GM23338 (cell line): ENCODE results near the gene NFIC. TPM values are rescaled to one million over a fixed set of nuclear protein-coding genes. Genes with fewer than 3 reads are reported as not detected.

Source experiments
- ATAC-seq: fragments of 200-7000 bp; cut with Tn5 transposase; 3 replicates; pipeline ENCODE4 v1.9.1; 2020
- DNase-seq: peaks from one replicate; pipeline ENCODE4 v3.0.0-alpha.2; 2015; ENCODE audit warnings: low spot score
- H2AFZ ChIP-seq: fragments of 200-600 bp; sonication (generic); 2 replicates; pipeline ENCODE4 v1.8.0; 2016; ENCODE audit warnings: antibody characterized with exemption, mild to moderate bottlenecking, moderate library complexity
- H3F3A ChIP-seq: fragments of 200-600 bp; sonication (generic); replicated peaks from 2 replicates; pipeline ENCODE4 v1.8.0; 2017; ENCODE audit warnings: antibody characterized with exemption, mixed run types, low read depth
- H3K27ac ChIP-seq: fragments of 200-600 bp; sonication (generic); 2 replicates; pipeline ENCODE4 v1.6.1; 2016; ENCODE audit warnings: low read depth
- H3K27me3 ChIP-seq: fragments of 200-600 bp; sonication (generic); 2 replicates; pipeline ENCODE4 v1.8.0; 2016; ENCODE audit warnings: mild to moderate bottlenecking, mixed run types, moderate library complexity; ENCODE audit not compliant: insufficient read depth
- H3K36me3 ChIP-seq: fragments of 200-600 bp; sonication (generic); 2 replicates; pipeline ENCODE4 v1.8.0; 2016; ENCODE audit warnings: mild to moderate bottlenecking; ENCODE audit not compliant: insufficient read depth
- H3K4me1 ChIP-seq: fragments of 200-600 bp; sonication (generic); 2 replicates; pipeline ENCODE4 v1.8.0; 2016; ENCODE audit warnings: mild to moderate bottlenecking, moderate library complexity; ENCODE audit not compliant: insufficient read depth
- H3K4me2 ChIP-seq: fragments of 200-600 bp; sonication (generic); 2 replicates; pipeline ENCODE4 v1.7.1; 2017; ENCODE audit warnings: mixed run types
- H3K4me3 ChIP-seq: fragments of 200-600 bp; sonication (generic); 2 replicates; pipeline ENCODE4 v1.6.1; 2016; ENCODE audit warnings: mixed run types
- H3K79me2 ChIP-seq: fragments of 200-600 bp; sonication (generic); replicated peaks from 2 replicates; pipeline ENCODE4 v1.8.0; 2017; ENCODE audit warnings: mild to moderate bottlenecking; ENCODE audit not compliant: insufficient read depth
- H3K9me2 ChIP-seq: fragments of 200-600 bp; sonication (generic); 2 replicates; pipeline ENCODE4 v1.8.0; 2017; ENCODE audit not compliant: insufficient read depth
- H4K20me1 ChIP-seq: fragments of 200-600 bp; sonication (generic); replicated peaks from 2 replicates; pipeline ENCODE4 v1.8.0; 2017; ENCODE audit warnings: mild to moderate bottlenecking; ENCODE audit not compliant: insufficient read depth
- H3K27ac Mint-ChIP-seq: 2 replicates; pipeline ENCODE4 v1.8.0; 2020; ENCODE audit warnings: inconsistent platforms, mild to moderate bottlenecking, moderate library complexity, mixed read lengths
- H3K27me3 Mint-ChIP-seq: 3 replicates; pipeline ENCODE4 v1.8.0; 2022; ENCODE audit warnings: low read depth, mild to moderate bottlenecking, moderate library complexity, mixed read lengths, inconsistent platforms; ENCODE audit not compliant: insufficient read depth, poor library complexity
- H3K36me3 Mint-ChIP-seq: 3 replicates; pipeline ENCODE4 v1.8.0; 2021; ENCODE audit warnings: low read depth, mild to moderate bottlenecking, inconsistent platforms, moderate library complexity, mixed read lengths
- H3K4me1 Mint-ChIP-seq: 3 replicates; pipeline ENCODE4 v1.8.0; 2020; ENCODE audit warnings: mild to moderate bottlenecking, inconsistent platforms, mixed read lengths
- H3K4me3 Mint-ChIP-seq: 3 replicates; pipeline ENCODE4 v1.8.0; 2021; ENCODE audit warnings: moderate library complexity, mild to moderate bottlenecking, inconsistent platforms, mixed read lengths
- H3K9me3 Mint-ChIP-seq: 3 replicates; pipeline ENCODE4 v1.8.0; 2020; ENCODE audit warnings: moderate library complexity, mild to moderate bottlenecking, inconsistent platforms, mixed read lengths
- CTCF ChIP-seq, 2 experiments: fragments of 200-600 bp in 1 of 2; sonication (generic) in 1 of 2; conservative IDR thresholded peaks; 2 replicates each; pipeline versions ENCODE4 v1.5.1 to v1.6.1; 2016 to 2017; ENCODE audit warnings: antibody characterized with exemption in 2 of 2, low read depth in 2 of 2, mild to moderate bottlenecking in 2 of 2, moderate library complexity in 1 of 2
- JUNB ChIP-seq: IDR thresholded peaks from one replicate; pipeline ENCODE4 v1.6.1; 2016; ENCODE audit warnings: antibody characterized with exemption; ENCODE audit not compliant: unreplicated experiment
- STAT1 ChIP-seq: IDR thresholded peaks from one replicate; pipeline ENCODE4 v1.6.1; 2016; ENCODE audit warnings: antibody characterized with exemption; ENCODE audit not compliant: unreplicated experiment
- ZNF331 ChIP-seq: fragments of 250-450 bp; sonication (Bioruptor Pico); IDR thresholded peaks from 2 replicates; pipeline ENCODE4 v1.5.0; 2020; ENCODE audit warnings: low read depth, mild to moderate bottlenecking, moderate library complexity
- ZNF462 ChIP-seq: fragments of 250-450 bp; sonication (Bioruptor Pico); IDR thresholded peaks from 2 replicates; pipeline ENCODE4 v1.5.0; 2020; ENCODE audit warnings: mild to moderate bottlenecking, moderate library complexity
- polyA plus RNA-seq: library from polyadenylated mRNA; unstranded; fragments of >200 nt; fragmentation: Nextera tagmentation; extraction: Ambion mirVana; gene quantifications from 2 replicates; pipeline ENCODE4 v1.2.1, GENCODE V29; 2016
- total RNA-seq: library from RNA; depleted of rRNA; stranded (reverse); fragments of >200 nt; shearing (Covaris generic); gene quantifications from 2 replicates; pipeline ENCODE4 v1.2.3, GENCODE V29; 2014

The NFIC gene
- total and polyA plus RNA-seq, 2 experiments from 2014 or later = 1.3 to 5.3 TPM

GRCh38 chr19:3513229-3514140 is 147.1 kb downstream of the NFIC start (continued):
- TF ChIP-seq ZNF462 (CRISPR knock-in tag) = no peak
- TF ChIP-seq CTCF (conservative IDR thresholded peaks at IDR 0.05; ENCODE audit: low read depth in 2 of 2) = peak in 1 of 2 experiments; percentile 16; a peak in 1 of 4 replicates

GRCh38 chr19:3514930-3515329 is 148.5 kb downstream of the NFIC start:
- H3K4me3 ChIP-seq = no peak overlapping the region
- peaks cover 38% of the 10 kb centered on the region for H3K4me1 Mint-ChIP-seq
- H3K4me1 ChIP-seq = peaks cover 29% of the 10 kb centered on the region
- H3K9me2 ChIP-seq = no peaks in the 10 kb centered on the region
- H3K27me3 Mint-ChIP-seq = peaks cover 14% of the 10 kb centered on the region
- peaks cover 71% of the 10 kb centered on the region for H3K79me2 ChIP-seq
- peak overlapping the region; percentile 84; the same call in 1 of the 2 replicates for H3K27ac Mint-ChIP-seq
- no peaks in the 10 kb centered on the region for H3K36me3 ChIP-seq
- H3K4me2 ChIP-seq = no peak overlapping the region
- H3K9me3 Mint-ChIP-seq = no peaks in the 10 kb centered on the region; the same call in 2 of the 3 replicates
- ATAC-seq (no peak), DNase-seq (no peak)
- no peaks in the 10 kb centered on the region for H3K27me3 ChIP-seq
- H3F3A ChIP-seq = no peaks in the 10 kb centered on the region
- peaks cover 7% of the 10 kb centered on the region; the same call in 1 of the 2 replicates for H4K20me1 ChIP-seq
- no peak overlapping the region for H2AFZ ChIP-seq
- 0 out of 2 replicates have a peak overlapping the region, but pooled peaks have one; percentile 50 for H3K27ac ChIP-seq
- no peak overlapping the region for H3K4me3 Mint-ChIP-seq
- H3K36me3 Mint-ChIP-seq = peaks cover 2% of the 10 kb centered on the region; the same call in 2 of the 3 replicates
- TF ChIP-seq JUNB (no peak), STAT1 (no peak), ZNF331 (CRISPR knock-in tag) (no peak), ZNF462 (CRISPR knock-in tag) (no peak)
